ENCODE results near the gene KCNMA1.

Gene KCNMA1

DNA sequence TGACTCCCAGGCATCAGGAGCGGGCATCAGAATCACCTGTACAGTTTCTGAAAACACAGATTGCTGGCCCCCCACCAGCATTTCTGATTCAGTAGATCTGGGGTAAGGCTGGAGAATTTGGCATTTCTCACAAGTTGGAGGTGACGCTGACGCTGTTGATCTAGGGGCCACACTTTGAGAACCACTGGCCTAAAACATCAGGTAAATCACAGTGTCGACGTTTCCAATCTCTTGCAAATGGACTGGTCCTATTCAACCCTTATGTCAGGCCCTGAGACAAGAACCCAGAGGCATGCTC is 564.0 kb downstream of the KCNMA1 start:
- DNase-seq (ENCODE audit: low read depth) = no peak

DNA sequence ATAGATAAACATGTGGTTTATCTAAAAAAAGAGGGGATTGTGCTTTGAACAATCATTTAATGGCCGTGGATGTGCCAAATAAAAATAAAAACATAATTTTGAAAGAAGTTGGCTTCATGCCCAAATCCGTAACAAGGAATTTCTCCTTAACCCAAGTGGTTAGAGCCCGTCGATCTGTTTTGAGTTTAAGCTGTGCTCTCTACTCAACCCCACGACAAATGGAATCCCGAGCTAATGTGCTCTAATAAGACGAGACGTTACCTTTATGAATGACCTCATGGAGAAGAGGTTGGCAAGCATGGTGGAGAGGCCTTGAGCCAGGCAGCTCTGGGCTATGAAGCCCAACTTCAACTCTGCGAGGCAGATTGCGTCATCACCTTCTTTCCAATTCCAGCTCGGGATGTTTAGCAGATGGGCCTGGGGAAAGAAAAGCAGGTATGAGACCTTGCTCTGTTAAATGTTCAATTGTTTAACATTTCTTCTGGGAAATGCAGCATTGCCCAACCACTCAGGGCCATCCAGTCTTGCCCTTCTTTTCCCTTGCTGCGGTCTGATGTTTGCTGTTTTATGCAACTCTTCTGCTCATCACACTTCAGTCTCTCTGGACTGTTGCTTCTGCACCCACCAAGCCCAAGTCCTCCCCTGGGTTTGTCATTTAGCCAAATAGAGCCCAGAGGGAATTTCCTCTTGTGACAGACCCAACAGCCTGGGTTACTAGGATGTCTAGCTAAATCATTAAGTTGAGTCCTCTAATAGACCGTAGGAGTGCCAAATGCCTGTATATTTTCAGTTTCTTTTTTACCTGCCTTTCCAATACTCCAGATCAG is 564.6 kb downstream of the KCNMA1 start:
- DNase-seq (ENCODE audit: low read depth) = no peak

GRCh38 chr10:77072361-77072835 is 565.2 kb downstream of the KCNMA1 start:
- DNase-seq (ENCODE audit: low read depth) = no peak

GRCh38 chr10:77071956-77072355 is 565.7 kb downstream of the KCNMA1 start:
- no peak for DNase-seq (ENCODE audit: low read depth)

GRCh38 chr10:77071001-77071511 is 566.6 kb downstream of the KCNMA1 start:
- no peak for DNase-seq (ENCODE audit: low read depth)

GRCh38 chr10:77070346-77070745 is 567.3 kb downstream of the KCNMA1 start:
- no peak for DNase-seq (ENCODE audit: low read depth)

DNA sequence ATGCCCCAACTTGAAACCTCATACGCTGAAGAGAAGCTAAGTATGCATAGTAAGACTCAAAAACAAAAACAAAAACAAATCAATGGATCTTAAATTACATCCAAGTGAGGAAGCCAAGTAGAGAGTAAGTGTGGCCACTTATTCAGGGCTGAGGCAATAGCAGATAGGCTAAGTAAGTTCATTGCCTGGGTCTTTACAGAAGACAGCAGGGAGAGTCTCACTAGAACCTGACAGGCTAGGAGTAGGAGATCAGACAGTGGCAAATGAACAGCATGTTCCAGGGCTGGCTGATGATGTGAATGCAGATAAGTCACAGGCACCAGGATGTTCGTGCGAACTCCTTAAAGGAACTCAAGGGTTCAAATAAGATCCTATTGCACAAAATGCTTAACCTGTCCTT is 568.6 kb downstream of the KCNMA1 start:
- no peak for DNase-seq (ENCODE audit: low read depth)

DNA sequence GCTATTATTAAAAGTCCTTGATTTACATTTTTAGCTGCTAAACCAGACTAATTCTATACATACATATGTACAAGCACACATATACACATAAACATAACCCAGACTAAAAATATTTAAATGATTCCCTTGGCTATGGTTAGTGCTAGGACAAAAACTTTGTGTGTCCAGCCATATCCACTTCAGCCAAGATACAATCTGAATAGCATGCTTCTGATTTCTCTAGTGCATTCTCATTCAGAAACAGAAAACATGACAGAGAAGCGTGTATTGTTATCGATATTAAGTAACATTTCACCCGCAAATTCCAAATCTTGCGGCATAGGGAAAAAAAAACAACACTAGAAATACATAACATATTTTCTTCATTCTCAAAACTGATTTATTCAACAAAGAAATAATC is 569.3 kb downstream of the KCNMA1 start:
- DNase-seq (ENCODE audit: low read depth) = no peak

GRCh38 chr10:77062381-77062780 is 575.2 kb downstream of the KCNMA1 start:
- DNase-seq (ENCODE audit: low read depth) = no peak

GRCh38 chr10:77060913-77061312 is 576.7 kb downstream of the KCNMA1 start:
- DNase-seq (ENCODE audit: low read depth) = no peak

DNA sequence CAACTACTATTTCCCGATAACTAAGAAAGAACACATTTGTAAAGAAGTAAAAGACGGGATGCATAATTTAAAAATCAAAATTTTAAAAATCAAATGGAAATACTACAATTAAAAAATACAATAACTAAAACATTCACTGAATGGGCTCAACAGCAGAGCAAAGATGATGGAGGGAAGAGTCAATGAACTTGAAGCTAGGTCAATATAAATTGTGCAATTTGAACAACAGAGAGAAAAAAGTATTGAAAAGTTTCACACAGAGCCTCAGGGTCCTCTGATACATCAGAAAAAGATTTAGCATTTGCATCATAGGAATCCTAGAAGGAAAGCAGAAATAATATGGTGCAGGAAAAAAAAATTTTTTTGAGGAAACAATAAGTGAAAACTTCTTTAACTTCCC is 581.0 kb downstream of the KCNMA1 start:
- no peak for DNase-seq (ENCODE audit: low read depth)

GRCh38 chr10:77052593-77052992 is 585.0 kb downstream of the KCNMA1 start:
- no peak for DNase-seq (ENCODE audit: low read depth)

GRCh38 chr10:77051837-77052236 is 585.8 kb downstream of the KCNMA1 start:
- no peak for DNase-seq (ENCODE audit: low read depth)

DNA sequence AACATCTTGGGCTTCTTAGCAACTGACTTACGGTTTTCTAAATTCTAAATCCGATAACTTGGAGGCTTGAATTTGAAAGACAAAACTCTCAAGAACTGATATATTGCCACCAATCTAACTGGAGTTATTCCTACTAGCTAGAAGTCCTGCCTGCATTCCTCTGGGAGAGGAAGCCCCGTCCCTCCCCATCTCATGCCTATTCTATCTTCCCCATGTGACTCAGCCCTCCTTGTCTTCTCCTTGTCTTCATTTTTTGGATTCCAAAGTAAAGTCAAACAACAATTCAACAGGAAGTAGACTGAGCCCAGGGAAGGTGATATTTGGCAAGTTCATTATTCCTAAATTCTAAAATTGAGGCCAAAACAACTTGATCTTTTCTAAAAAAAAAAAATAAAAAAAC is 587.7 kb downstream of the KCNMA1 start:
- no peak for DNase-seq (ENCODE audit: low read depth)

DNA sequence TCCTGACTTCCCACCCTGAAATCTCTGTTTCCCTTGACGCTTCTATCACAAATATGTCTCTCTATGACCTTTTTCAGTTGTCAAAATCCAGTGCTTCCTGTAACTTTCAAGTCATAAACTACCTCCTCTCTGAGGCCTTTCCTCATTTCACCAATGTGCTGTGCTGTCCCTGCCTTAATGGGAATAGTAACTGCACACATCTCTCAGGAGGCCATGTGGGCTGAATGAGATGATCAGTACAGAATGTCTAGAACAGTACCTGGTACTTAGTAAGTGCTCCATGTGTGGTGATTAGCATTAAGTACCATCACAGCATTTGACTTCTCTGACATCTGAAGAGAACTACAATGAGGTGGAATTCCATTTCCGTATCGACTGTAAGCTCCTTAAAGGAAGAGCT is 588.5 kb downstream of the KCNMA1 start:
- DNase-seq (ENCODE audit: low read depth) = no peak

GRCh38 chr10:77045085-77045484 is 592.5 kb downstream of the KCNMA1 start:
- DNase-seq (ENCODE audit: low read depth) = no peak

- no peak for DNase-seq (ENCODE audit: low read depth)
Observed at GRCh38 chr10:77043420-77043763, 594.2 kb downstream of the KCNMA1 start.

DNA sequence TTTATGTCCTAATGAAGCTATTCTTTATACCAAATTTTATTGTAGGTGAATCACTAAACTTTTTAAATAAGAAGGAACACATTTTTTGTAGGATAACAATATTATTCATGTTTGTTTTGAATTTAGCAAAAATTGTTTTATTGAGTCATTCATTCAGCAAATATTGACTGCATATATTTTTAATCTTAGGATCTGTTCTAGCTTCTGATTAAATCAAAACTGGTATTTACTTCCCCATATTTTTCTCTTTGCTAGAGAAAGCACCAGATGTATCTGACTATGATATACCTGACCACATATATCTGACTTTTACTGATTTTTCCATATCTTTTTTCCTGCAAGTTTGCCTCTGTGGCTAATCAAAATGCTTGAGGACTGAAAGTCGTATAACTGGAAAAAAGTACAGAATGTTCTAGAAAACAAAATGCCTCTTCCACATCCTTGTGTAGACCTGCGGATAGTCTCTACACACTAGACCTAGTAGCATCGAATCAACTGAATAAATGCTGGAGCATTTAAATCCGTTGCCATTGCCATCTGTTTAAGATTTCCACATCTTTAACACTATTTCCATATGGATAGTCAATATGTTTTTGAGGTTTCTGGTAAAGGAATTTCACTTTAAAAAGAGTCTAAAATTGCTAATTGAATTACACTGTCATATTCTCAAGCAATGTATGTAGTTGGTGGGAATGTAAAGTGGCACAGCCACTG is 594.7 kb downstream of the KCNMA1 start:
- no peak for DNase-seq (ENCODE audit: low read depth)

GRCh38 chr10:77041636-77042258 is 595.9 kb downstream of the KCNMA1 start:
- DNase-seq (ENCODE audit: low read depth) = peak; percentile 71

GRCh38 chr10:77038407-77038806 is 599.2 kb downstream of the KCNMA1 start:
- DNase-seq (ENCODE audit: low read depth) = no peak

DNA sequence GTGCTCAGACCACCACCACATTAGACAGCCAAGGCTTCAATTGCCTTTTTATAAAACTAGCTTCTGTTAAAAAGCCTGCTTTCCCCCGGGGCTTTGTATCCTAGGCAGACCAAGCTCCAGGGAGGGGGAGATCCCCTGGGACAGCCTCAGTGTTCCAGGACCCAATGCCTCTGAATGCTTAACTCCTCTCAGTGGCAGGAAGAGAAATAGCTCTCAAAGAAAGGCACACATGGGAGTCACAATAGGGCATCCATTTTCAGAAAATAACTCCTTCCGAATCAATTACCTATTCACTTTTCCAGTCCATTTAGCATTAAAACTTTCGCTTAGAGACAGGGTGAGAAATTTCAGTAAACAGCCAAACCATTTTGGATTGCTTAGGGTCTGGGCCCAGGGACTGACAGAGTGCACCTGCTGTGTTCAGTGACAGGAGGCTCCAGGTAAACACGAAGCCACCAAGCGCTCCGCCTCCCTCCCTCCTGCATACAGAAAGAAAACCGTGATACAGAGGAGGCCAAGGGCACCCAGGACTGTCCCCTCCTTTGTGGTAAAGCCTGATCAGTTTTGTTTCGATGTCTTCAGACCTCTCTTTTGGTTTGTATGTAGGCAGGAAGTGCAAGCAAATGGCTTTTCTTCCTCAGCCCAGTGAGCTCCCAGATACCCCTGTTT is 599.7 kb downstream of the KCNMA1 start:
- no peak for DNase-seq (ENCODE audit: low read depth)

- DNase-seq (ENCODE audit: low read depth) = peak; percentile 40
Observed at GRCh38 chr10:77036993-77037734, 600.4 kb downstream of the KCNMA1 start.

All from CMK (cell line).